KMS-11 (cell line): Measurements from ENCODE around the gene ISLR2.

Experiments used
- H2AFZ ChIP-seq: fragments of 200-600 bp; sonication (generic); 2 replicates; pipeline ENCODE4 v1.6.1; 2016; ENCODE audit warnings: antibody characterized with exemption, mixed run types, low read depth
- H3K27ac ChIP-seq: fragments of 200-600 bp; sonication (generic); 2 replicates; pipeline ENCODE4 v1.6.1; 2016; ENCODE audit warnings: mild to moderate bottlenecking, mixed run types
- H3K27me3 ChIP-seq: fragments of 200-600 bp; sonication (generic); 2 replicates; pipeline ENCODE4 v1.6.1; 2017; ENCODE audit warnings: mild to moderate bottlenecking, low read depth, mixed run types, moderate library complexity; ENCODE audit not compliant: insufficient read depth
- H3K36me3 ChIP-seq: fragments of 200-600 bp; sonication (generic); 2 replicates; pipeline ENCODE4 v1.6.1; 2017; ENCODE audit warnings: mild to moderate bottlenecking, mixed run types; ENCODE audit not compliant: insufficient read depth
- H3K4me1 ChIP-seq: fragments of 200-600 bp; sonication (generic); 2 replicates; pipeline ENCODE4 v1.6.1; 2016; ENCODE audit warnings: mild to moderate bottlenecking, low read depth, mixed run types; ENCODE audit not compliant: poor library complexity, severe bottlenecking
- H3K4me2 ChIP-seq: fragments of 200-600 bp; sonication (generic); 2 replicates; pipeline ENCODE4 v1.7.0; 2016; ENCODE audit warnings: mild to moderate bottlenecking, mixed run types
- H3K4me3 ChIP-seq: fragments of 200-600 bp; sonication (generic); IDR thresholded peaks from 2 replicates; pipeline ENCODE4 v1.6.1; 2017; ENCODE audit warnings: low read depth, low read length, mixed read lengths; ENCODE audit not compliant: insufficient read depth
- H3K79me2 ChIP-seq: fragments of 200-600 bp; sonication (generic); 2 replicates; pipeline ENCODE4 v1.6.1; 2016; ENCODE audit warnings: low read depth, mixed run types; ENCODE audit not compliant: insufficient read depth
- H3K9ac ChIP-seq: fragments of 200-600 bp; sonication (generic); 2 replicates; pipeline ENCODE4 v1.6.1; 2016; ENCODE audit warnings: mild to moderate bottlenecking, mixed run types
- H4K20me1 ChIP-seq: fragments of 200-600 bp; sonication (generic); 2 replicates; pipeline ENCODE4 v1.6.1; 2016; ENCODE audit warnings: mild to moderate bottlenecking, mixed run types; ENCODE audit not compliant: insufficient read depth
- TF ChIP-seq, protein P1 (sequence below): fragments of 200-600 bp; sonication (generic); conservative IDR thresholded peaks from 2 replicates; pipeline ENCODE4 v1.6.1; 2017; ENCODE audit warnings: low read depth, mild to moderate bottlenecking, antibody characterized with exemption, low read length, moderate library complexity, mixed read lengths

The ISLR2 gene

DNA sequence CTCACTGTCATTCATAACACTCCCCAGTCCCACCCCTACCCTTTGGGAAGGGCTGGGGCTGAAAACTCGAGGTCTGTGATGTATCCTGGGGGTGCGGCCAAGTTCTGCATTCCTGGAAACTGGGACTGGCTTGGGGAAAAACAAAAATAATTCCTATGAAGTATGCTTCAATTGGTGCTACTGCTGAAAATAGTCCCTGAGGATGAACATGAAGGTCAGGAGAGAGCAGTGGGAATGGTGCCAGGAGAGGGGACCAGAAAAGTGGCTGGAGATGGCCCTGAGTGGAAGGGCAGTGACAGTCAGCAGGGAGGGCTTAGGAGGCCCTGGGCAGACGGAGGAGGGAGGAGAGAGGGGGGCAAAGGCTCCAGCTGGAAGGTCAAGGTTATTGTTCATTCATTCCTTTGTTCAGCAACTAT is 38.3 kb downstream of the ISLR2 start:
- H3K36me3 ChIP-seq = no peaks in the 10 kb centered on the region
- no peak overlapping the region for H2AFZ ChIP-seq
- no peak overlapping the region for H3K4me3 ChIP-seq
- H3K4me1 ChIP-seq = no peaks in the 10 kb centered on the region
- H4K20me1 ChIP-seq = no peaks in the 10 kb centered on the region
- no peaks in the 10 kb centered on the region for H3K79me2 ChIP-seq
- H3K27me3 ChIP-seq = peaks cover 20% of the 10 kb centered on the region
- no peak overlapping the region for H3K4me2 ChIP-seq
- no peak overlapping the region for H3K9ac ChIP-seq
- no peak overlapping the region for H3K27ac ChIP-seq
- TF ChIP-seq, protein P1, sequence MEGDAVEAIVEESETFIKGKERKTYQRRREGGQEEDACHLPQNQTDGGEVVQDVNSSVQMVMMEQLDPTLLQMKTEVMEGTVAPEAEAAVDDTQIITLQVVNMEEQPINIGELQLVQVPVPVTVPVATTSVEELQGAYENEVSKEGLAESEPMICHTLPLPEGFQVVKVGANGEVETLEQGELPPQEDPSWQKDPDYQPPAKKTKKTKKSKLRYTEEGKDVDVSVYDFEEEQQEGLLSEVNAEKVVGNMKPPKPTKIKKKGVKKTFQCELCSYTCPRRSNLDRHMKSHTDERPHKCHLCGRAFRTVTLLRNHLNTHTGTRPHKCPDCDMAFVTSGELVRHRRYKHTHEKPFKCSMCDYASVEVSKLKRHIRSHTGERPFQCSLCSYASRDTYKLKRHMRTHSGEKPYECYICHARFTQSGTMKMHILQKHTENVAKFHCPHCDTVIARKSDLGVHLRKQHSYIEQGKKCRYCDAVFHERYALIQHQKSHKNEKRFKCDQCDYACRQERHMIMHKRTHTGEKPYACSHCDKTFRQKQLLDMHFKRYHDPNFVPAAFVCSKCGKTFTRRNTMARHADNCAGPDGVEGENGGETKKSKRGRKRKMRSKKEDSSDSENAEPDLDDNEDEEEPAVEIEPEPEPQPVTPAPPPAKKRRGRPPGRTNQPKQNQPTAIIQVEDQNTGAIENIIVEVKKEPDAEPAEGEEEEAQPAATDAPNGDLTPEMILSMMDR = no peak

DNA sequence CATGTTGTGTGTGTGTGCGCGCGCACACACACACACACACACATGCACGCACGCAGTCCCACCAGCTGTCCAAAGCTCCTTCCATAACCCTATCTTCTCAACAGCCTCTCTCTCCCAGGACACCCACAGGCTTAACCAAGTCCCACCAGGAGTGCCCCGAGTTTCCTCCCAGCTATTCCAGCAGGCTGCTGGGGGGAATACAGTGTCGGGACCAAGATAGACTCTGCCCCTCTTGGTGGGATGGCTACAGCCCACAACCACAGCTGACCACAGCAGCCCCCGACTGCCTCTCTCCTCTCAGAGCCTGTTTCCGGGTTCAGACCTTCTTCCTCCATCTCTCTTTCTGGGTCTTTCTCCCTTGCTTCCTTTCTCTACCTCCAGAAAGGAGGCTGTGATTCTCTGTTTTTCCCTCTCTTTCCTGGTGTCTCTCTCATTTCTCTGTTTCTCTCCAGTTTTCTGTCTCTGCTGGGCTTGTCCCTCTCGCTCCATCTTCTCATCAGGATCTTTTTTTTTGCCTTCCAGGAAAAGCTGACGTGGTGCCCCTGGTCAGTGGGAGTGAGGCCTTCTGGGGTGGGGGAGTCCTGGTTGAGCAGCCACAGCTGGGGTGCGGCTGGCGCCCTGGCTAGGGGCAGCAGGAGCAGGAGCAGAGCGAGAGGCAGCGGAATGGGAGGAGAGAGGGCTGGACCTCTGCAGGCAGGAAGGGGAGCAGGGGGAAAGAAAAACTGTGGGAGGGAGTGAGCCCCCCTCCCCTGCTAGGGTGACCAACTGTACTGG is 39.9 kb downstream of the ISLR2 start:
- H3K79me2 ChIP-seq = no peaks in the 10 kb centered on the region
- peaks cover 28% of the 10 kb centered on the region for H3K27me3 ChIP-seq
- H4K20me1 ChIP-seq = no peaks in the 10 kb centered on the region
- H3K4me3 ChIP-seq = no peak overlapping the region
- no peak overlapping the region for H3K4me2 ChIP-seq
- no peak overlapping the region for H2AFZ ChIP-seq
- no peaks in the 10 kb centered on the region for H3K4me1 ChIP-seq
- H3K9ac ChIP-seq = no peak overlapping the region
- no peaks in the 10 kb centered on the region for H3K36me3 ChIP-seq
- no peak overlapping the region for H3K27ac ChIP-seq
- TF ChIP-seq, protein P1 = no peak

DNA sequence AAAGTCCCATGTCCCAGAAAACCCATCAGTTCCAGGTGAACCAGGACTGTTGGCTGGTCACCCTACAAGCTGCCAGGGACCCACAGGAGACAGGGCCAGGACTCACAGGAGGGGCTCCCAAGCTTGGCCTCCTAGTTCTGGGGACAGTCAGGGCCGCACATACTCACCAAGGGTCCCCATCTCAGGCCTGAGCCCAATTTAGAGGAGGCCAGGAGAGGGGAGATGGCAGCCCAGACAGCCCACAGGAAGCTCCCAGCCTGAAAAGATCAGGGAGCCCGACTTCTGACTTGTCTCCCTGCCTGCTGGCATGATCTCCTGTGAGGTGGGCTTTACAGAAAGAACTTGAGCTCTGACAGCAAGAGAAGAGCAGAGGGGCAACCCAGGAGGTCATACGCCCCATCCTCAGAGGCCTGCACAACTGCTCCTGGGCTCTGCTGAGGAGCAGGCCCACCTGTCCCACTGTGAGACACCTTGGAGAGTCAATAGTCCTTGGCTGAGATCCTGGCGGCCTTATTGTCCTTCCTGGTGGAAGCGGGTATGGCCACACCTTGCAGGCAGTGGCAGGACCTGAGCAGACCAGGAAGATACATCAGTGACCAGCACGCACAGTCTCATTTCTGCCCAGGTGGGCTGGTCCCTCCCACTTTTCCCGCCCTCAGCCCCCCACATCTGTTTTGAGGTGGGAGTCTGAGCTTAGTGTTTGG is 40.6 kb downstream of the ISLR2 start:
- Histone ChIP-seq H3K9ac (no peak overlapping the region), H3K27me3 (peaks cover 30% of the 10 kb centered on the region), H2AFZ (no peak overlapping the region), H3K79me2 (no peaks in the 10 kb centered on the region), H3K4me3 (no peak overlapping the region), H3K36me3 (no peaks in the 10 kb centered on the region), H3K4me1 (no peaks in the 10 kb centered on the region), H3K27ac (no peak overlapping the region), H3K4me2 (no peak overlapping the region), H4K20me1 (no peaks in the 10 kb centered on the region)
- TF ChIP-seq, protein P1 = no peak

DNA sequence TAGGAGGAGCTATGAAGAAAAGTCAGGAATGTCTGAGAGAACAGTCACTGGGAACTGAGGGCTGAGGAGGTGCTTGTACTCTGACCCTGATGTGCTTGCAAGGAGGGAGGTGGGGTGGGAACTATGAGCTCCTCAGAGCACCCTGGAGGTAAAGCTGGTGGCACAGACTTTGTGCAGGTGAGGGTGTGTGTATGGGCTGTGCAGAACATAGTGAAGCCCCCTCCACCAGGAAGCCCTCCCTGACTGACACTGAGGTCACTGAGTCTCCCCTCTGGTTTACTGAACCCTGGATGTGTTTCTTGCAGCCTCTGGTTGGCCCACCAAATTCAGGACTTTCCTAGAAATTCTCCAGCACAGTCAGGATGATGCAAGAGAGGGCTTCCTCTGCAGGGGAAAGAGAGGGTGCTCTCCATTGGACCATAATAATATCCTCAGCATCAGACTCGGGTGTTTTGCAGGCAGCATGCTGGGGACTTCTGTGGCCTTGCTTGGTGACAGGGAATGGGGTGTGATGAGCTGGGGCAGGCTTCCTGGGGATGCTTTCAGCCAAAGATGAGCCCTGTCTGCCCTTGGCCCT is 41.7 kb downstream of the ISLR2 start:
- Histone ChIP-seq H3K27me3 (peaks cover 37% of the 10 kb centered on the region), H3K36me3 (no peaks in the 10 kb centered on the region), H3K27ac (no peak overlapping the region), H2AFZ (no peak overlapping the region), H3K4me1 (no peaks in the 10 kb centered on the region), H3K9ac (no peak overlapping the region), H3K4me2 (no peak overlapping the region), H3K79me2 (no peaks in the 10 kb centered on the region), H3K4me3 (no peak overlapping the region), H4K20me1 (no peaks in the 10 kb centered on the region)
- TF ChIP-seq, protein P1 = no peak
